Testis (tissue), 3 donors: ENCODE results near the gene SMC1B. TPM values are rescaled to one million over a fixed set of nuclear protein-coding genes. Genes with fewer than 3 reads are reported as not detected.

Source experiments
- DNase-seq: peaks from one replicate; pipeline ENCODE4 v3.0.0-alpha.2; 2019
- H3K27ac ChIP-seq, 2 donors: fragments of 200-600 bp; sonication (generic); one replicate each; pipeline ENCODE4 v1.5.1; 2019
- H3K27me3 ChIP-seq: fragments of 200-600 bp; sonication (generic); one replicate; pipeline ENCODE4 v1.5.1; 2019
- H3K36me3 ChIP-seq: fragments of 200-600 bp; sonication (generic); one replicate; pipeline ENCODE4 v1.5.1; 2017; ENCODE audit warnings: low read depth; ENCODE audit errors: missing control alignments
- H3K4me1 ChIP-seq: fragments of 200-600 bp; sonication (generic); one replicate; pipeline ENCODE4 v1.5.1; 2019
- H3K4me3 ChIP-seq, 2 donors: fragments of 200-600 bp; sonication (generic); one replicate each; pipeline ENCODE4 v1.5.1; 2017 to 2019
- H3K9me3 ChIP-seq: fragments of 200-600 bp; sonication (generic); one replicate; pipeline ENCODE4 v1.5.1; 2017
- POLR2A ChIP-seq: fragments of 450-650 bp; IDR thresholded peaks from one replicate; pipeline ENCODE4 v1.6.1; 2017; ENCODE audit warnings: antibody characterized with exemption, mild to moderate bottlenecking, moderate library complexity
- WGBS, 2 donors: methylation state at CpG; one replicate each; pipeline ENCODE4 v1.1.5; 2018; 5-methylcytosine and 5-hydroxymethylcytosine counted together
- intact Hi-C: fragments of 100-400 bp; cut with DNase I; formaldehyde crosslinking; loops from one replicate; pipeline ENCODE4 v1.15.1; 2023; ENCODE audit warnings: low total_unique reads
- polyA plus RNA-seq: library from polyadenylated mRNA; stranded (reverse); fragments of 350-450 nt; fragmentation: Illumina TruSeq; extraction: RNeasy Lipid Tissue Mini Kit (QIAGEN cat#74804); gene quantifications from one replicate; pipeline ENCODE4 v1.2.3, GENCODE V29; 2014; ENCODE audit warnings: low read depth, low replicate concordance; ENCODE audit not compliant: insufficient read depth
- total RNA-seq, 2 donors: library from RNA; depleted of rRNA; stranded (reverse); fragments of >200 nt; gene quantifications; one replicate each; pipeline ENCODE4 v1.2.3, GENCODE V29; 2016
- TF ChIP-seq, protein P1 (sequence below), 3 experiments: fragments of 450-650 bp in 2 of 3; fragments of 200-600 bp in 1 of 3; sonication (generic) in 1 of 3; IDR thresholded peaks; one replicate each; pipeline ENCODE4 v1.5.1; 2016 to 2019; ENCODE audit warnings: antibody characterized with exemption in 3 of 3, mild to moderate bottlenecking in 2 of 3, moderate library complexity in 1 of 3

The SMC1B gene
- total and polyA plus RNA-seq, 3 donors from 2014 or later = 10.1 to 46.8 (median 24.7) TPM

DNA sequence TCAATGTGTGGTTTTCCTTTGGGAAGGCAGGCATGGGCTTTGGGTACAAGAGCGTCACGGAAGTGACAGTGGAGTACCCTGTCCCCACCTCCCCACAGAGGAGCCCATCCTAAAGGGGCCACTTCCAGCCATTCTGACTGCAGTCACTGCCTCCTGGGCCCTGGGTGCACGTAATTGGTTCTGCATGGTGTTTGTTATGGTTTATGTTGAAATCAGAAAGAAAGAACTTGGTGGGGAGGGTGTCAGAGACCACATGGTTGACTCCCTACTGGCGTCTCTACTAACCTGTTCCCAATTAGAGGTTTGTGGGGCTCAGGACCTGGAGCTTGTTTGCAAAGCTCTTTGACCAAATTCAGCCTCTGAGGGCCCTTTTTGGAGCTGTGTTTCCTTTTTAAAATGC lies 40.9 kb upstream of the SMC1B start:
- 80 to 88% methylated on average over 4 of the region's 4 CpGs for WGBS, 2 donors
- no peak overlapping the region for H3K4me3 ChIP-seq
- no peaks in the 10 kb centered on the region for H3K9me3 ChIP-seq
- no peak for TF ChIP-seq POLR2A
- intact Hi-C loops = no loop called here
- no peaks in the 10 kb centered on the region for H3K36me3 ChIP-seq
- no peak overlapping the region for H3K27ac ChIP-seq
- no peak for DNase-seq
- H3K27me3 ChIP-seq = no peaks in the 10 kb centered on the region
- H3K4me1 ChIP-seq = no peaks in the 10 kb centered on the region

DNA sequence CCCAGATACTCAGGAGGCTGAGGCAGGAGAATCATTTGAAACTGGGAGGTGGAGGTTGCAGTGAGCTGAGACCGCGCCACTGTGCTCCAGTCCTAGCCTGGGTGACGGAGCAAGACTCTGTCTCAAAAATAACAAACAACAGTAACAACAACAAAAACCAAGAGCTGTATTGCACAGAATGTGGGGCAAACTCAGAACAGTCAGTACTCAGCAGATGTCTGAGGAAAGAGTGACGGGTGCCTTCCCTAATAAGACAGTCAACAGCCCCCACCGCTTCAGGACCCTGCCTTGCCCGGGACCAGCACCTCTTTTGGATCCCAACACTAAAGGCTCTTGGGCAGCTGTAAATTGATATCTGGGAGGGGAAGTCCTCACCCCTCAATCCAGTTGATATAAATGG lies 40.4 kb upstream of the SMC1B start:
- 92 to 96% methylated on average over 6 of the region's 6 CpGs for WGBS, 2 donors
- intact Hi-C loops = no loop called here
- no peaks in the 10 kb centered on the region for H3K27me3 ChIP-seq
- TF ChIP-seq, protein P1, sequence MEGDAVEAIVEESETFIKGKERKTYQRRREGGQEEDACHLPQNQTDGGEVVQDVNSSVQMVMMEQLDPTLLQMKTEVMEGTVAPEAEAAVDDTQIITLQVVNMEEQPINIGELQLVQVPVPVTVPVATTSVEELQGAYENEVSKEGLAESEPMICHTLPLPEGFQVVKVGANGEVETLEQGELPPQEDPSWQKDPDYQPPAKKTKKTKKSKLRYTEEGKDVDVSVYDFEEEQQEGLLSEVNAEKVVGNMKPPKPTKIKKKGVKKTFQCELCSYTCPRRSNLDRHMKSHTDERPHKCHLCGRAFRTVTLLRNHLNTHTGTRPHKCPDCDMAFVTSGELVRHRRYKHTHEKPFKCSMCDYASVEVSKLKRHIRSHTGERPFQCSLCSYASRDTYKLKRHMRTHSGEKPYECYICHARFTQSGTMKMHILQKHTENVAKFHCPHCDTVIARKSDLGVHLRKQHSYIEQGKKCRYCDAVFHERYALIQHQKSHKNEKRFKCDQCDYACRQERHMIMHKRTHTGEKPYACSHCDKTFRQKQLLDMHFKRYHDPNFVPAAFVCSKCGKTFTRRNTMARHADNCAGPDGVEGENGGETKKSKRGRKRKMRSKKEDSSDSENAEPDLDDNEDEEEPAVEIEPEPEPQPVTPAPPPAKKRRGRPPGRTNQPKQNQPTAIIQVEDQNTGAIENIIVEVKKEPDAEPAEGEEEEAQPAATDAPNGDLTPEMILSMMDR (IDR thresholded peaks at IDR 0.05) = no peak
- TF ChIP-seq POLR2A = no peak
- H3K4me3 ChIP-seq = no peak overlapping the region
- H3K36me3 ChIP-seq = no peaks in the 10 kb centered on the region
- DNase-seq = no peak
- H3K27ac ChIP-seq = no peak overlapping the region
- no peaks in the 10 kb centered on the region for H3K4me1 ChIP-seq
- H3K9me3 ChIP-seq = no peaks in the 10 kb centered on the region

DNA sequence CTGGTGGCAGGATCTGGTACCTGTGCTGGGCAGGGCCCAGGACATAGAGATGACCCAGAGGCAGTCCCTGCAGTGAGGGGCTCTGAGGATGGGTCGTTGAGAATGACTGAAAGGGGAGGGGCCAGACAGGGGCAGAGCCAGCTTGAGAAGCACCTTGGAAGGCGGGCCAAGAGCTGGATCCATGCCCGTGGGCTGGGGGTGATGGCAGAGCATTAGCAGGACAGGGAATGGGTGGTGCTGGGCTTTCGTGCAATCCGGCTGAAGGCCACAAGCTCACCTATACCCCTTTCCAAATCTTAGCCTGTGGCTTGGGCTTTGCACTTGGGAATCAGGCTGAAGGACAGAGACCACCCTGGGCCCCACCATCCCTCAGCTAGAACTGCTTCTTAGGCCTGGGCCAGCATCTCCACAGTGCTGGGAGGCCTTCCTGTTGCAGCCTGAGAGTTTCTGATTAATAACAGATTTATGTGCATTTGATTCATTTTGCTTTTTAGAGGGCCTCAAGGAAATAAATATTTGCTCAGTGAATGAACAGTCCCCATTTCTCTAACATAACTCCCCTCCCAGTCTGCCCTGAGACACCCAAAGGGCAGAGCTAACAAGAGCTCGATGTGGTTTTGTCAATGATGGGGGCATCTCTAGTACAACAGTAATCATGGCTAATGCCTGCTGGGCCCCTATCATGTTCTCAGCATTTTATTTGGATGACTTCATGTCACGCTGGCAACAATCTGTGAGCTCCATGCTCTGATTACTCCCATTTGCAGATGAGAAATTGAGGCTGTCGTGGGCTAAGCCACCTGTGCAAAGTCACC lies 39.4 kb upstream of the SMC1B start:
- 86 to 87% methylated on average over 7 to 8 of the region's 8 CpGs for WGBS, 2 donors

DNA sequence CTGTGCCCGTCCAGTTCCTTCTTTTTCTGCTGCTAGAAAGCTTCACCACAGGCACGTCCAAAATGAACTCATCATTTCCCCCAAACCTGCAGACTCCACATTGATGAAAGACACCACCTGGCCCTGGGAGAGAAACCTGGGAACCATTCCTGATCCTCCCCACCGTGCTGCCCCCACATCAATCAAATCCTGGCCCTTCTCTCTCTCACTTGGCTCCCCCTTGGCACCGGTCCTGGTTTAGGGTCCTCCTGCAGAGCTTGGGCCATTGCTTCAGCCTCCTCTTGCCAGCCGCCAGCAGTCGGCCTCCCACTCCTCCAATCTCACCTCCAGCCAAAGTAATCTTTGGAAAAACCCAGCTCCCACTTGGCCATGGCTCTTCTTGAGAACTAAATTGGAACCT lies 38.6 kb upstream of the SMC1B start:
- no peak overlapping the region for H3K27ac ChIP-seq
- no peaks in the 10 kb centered on the region for H3K9me3 ChIP-seq
- intact Hi-C loops = no loop called here
- no peak overlapping the region for H3K4me3 ChIP-seq
- no peaks in the 10 kb centered on the region for H3K4me1 ChIP-seq
- whole genome bisulfite sequencing, 2 donors = 80 to 85% methylated on average over 6 of the region's 6 CpGs
- no peaks in the 10 kb centered on the region for H3K27me3 ChIP-seq
- DNase-seq = no peak
- TF ChIP-seq, protein P1 (IDR thresholded peaks at IDR 0.05) = no peak
- no peak for TF ChIP-seq POLR2A
- H3K36me3 ChIP-seq = no peaks in the 10 kb centered on the region

More for the DNA sequence above, 39.4 kb upstream of the SMC1B start:
- Histone ChIP-seq H3K27ac (no peak overlapping the region), H3K4me3 (no peak overlapping the region), H3K36me3 (no peaks in the 10 kb centered on the region), H3K4me1 (no peaks in the 10 kb centered on the region), H3K9me3 (no peaks in the 10 kb centered on the region), H3K27me3 (no peaks in the 10 kb centered on the region)
- TF ChIP-seq POLR2A = no peak
- TF ChIP-seq, protein P1 (IDR thresholded peaks at IDR 0.05) = no peak
- DNase-seq = no peak
- intact Hi-C loops = no loop called here

DNA sequence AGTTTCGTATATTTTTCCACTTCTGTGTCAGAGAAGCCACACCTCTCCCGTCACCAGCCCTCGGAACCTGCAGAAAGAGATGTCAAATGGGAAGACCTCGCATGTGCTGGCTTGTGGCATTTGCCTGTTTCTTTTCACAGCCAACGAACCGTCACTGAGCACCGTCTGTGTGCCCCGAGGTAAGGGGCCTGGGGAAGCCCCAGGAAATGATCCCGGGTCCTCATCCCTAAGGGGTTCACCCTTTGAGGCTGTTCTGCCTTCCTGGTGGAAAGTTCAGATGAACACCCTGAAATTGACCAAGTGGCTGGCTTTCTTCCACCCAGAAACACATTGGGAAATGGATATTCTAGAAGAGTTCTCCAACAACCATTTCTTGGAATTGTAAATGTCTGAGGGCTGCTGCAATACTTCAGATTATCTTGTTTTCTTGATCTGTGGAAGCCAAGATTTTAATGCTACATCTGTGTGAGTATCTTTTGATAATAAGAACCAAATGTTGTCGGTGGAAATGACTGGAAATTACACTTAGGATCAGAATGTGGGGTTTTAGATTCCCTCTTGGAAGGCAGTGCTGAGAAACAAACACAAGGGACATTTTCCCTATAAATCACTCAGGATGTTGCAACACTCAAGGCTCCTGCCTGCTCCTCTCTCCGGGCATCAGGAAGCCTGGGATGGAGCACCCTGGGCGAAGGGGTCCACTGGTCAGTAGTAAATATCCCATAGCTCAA lies 37.7 kb upstream of the SMC1B start:
- TF ChIP-seq POLR2A = no peak
- TF ChIP-seq, protein P1 (IDR thresholded peaks at IDR 0.05) = no peak
- DNase-seq = no peak
- intact Hi-C loops = no loop called here
- H3K27ac ChIP-seq = no peak overlapping the region
- H3K4me1 ChIP-seq = no peaks in the 10 kb centered on the region
- no peak overlapping the region for H3K4me3 ChIP-seq
- no peaks in the 10 kb centered on the region for H3K36me3 ChIP-seq
- no peaks in the 10 kb centered on the region for H3K27me3 ChIP-seq
- H3K9me3 ChIP-seq = no peaks in the 10 kb centered on the region
- WGBS, 2 donors = 69 to 76% methylated on average over 12 of the region's 12 CpGs
